Dedifferentiated amniotic fluid mesenchymal stem cell (primary cell): ENCODE data around the gene CELF5.
"Not testable (repeated sequence)": the region's sequence is repeated elsewhere in the genome, so short reads cannot be mapped to it uniquely, and the experiment has no call there.

Experiments
- DNase-seq: peaks from one replicate; pipeline ENCODE4 v3.0.0-alpha.2; 2016; ENCODE audit errors: extremely low spot score

CELF5 gene

DNA sequence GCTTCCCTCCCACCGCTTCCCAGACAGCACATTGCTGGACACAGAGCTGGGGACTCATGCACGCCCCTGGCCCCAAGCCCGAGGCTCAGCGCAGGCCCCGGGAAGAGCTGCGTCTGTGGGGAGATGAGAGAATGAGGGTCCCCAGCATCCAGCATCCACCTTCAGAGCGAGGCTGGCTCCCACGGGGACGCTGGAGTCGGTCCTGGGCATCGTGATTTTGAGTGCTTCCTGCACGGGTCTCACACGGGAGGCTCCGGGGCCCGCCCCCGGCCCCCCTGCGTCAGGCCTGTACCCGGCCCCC is 34.0 kb upstream of the CELF5 start:
- DNase-seq, result no peak

DNA sequence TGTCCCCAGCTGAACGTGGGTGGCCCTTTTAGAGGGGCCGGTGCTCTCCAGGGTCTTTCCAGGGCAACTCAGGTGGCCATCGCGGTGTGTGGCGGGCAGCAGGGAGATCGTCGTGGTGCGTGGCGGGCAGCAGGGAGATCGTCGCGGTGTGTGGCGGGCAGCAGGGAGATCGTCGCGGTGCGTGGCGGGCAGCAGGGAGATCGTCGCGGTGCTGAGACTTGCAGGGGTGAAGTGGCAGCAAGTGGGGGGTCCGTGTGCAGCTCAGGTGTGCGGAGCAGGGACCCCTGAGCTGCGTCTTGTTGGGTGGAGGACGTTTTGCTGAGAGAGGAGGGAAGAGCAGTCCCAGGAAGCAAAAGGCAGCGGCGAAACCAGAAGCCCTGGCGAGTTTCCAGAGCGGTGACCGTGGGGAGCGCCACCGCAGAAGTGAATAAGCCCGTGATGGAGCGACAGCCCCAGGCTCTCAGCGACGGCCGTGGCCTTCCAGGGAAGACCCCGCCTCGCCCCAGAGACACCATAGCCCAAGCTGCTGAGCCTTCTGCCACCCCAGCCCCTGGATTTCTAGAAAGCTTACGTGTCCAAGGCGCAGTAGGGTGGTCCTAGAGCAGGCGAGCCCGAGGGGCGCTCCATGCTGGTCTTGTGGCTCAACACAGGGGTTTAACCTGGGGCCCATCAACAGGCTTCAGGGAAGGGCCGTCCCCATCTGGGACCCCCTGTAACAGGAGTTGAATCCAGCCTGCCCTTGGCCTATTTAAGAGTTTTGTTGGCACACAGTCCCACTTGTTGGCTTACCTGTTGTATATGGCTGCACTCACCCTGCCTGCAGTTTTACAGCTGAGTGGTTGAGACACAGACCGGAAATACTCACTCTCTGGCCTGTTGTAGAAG is 33.3 kb upstream of the CELF5 start:
- DNase-seq, result no peak

DNA sequence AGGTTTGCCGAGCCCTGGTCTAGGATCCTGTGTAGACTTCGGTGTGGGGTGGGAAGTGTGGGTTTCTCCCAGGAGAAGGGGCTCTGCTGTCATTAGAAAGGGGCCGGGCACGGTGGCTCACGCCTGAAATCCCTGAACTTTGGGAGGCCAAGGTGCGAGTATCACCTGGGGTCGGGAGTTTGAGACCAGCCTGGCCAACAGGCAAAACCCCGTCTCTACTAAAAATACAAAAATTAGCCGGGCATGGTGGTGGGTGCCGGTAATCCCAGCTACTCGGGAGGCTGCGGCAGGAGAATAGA is 32.7 kb upstream of the CELF5 start:
- not testable (repeated sequence) for DNase-seq

DNA sequence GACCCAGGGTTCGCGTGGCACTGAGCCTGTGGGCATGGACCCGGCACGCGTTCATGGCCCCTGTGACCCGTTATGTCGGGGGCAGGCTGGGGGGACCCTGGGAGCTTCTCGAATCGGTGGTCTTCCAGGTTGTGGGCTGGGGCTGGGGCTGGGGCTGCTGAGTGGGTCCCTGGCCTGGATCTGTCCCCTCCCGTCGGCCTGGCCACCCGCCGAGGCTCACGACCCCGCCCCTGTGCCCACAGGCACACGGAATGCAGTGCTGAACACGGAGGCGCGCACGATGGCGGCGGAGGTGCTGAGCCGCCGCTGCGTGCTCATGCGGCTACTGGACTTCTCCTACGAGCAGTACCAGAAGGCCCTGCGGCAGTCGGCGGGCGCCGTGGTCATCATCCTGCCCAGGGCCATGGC is 32.2 kb upstream of the CELF5 start:
- no peak for DNase-seq

DNA sequence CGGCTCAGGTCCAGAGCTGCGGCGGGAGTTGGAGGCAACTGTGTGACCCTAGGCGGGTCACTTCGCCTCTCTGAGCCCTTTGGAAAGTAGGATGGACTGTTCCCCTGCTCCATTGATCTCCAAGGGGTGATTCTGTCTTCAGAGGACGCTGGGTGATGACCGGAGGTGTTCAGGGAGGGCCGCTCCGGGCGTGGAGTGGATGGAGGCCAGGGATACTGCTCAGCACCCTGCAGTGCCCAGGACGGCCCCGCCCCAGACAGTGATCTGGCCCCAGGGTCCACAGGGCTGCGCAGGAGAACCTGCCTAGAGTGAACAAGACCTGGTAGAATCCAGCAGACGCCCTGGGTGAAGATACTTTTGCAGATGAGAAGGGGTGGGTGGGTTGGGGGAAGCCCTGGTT is 31.8 kb upstream of the CELF5 start:
- DNase-seq, result no peak

DNA sequence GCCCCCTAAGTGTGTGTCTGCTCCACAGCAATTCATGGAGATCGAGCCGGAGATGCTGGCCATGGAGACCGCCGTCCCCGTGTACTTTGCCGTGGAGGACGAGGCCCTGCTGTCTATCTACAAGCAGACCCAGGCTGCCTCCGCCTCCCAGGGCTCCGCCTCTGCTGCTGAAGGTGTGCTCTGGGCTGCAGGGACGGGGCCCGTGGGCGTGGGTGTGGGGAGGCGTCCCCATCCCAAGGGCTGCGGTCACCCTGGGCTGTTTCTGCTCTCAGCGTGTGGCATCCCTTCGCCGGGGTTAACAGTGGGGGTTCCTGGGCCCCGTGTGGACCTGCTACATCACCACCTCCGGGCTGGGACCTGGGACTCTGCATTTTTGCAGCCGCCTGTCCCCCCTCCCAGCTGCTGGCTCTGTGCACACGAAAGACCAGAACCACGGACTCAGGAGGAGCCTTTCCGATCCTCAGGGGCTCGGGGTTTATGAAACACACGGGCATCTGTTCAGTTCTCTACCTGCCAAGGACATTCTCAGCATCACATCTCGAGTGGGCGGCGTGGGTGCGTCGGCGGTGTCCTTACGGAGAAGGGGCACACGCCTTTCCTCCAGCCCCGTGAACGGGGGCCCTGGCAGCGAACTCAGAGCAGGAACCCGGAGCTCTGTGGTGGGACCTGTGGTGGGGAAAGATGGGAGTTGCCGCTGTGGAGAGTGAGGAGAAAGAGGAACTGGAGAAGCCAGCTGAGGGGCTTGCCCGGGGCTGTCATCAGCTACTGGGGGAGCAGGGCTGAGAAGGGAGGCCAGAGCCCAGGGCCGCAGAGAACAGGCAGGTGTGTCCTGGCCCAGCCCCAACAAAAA is 31.0 kb upstream of the CELF5 start:
- DNase-seq, result no peak

DNA sequence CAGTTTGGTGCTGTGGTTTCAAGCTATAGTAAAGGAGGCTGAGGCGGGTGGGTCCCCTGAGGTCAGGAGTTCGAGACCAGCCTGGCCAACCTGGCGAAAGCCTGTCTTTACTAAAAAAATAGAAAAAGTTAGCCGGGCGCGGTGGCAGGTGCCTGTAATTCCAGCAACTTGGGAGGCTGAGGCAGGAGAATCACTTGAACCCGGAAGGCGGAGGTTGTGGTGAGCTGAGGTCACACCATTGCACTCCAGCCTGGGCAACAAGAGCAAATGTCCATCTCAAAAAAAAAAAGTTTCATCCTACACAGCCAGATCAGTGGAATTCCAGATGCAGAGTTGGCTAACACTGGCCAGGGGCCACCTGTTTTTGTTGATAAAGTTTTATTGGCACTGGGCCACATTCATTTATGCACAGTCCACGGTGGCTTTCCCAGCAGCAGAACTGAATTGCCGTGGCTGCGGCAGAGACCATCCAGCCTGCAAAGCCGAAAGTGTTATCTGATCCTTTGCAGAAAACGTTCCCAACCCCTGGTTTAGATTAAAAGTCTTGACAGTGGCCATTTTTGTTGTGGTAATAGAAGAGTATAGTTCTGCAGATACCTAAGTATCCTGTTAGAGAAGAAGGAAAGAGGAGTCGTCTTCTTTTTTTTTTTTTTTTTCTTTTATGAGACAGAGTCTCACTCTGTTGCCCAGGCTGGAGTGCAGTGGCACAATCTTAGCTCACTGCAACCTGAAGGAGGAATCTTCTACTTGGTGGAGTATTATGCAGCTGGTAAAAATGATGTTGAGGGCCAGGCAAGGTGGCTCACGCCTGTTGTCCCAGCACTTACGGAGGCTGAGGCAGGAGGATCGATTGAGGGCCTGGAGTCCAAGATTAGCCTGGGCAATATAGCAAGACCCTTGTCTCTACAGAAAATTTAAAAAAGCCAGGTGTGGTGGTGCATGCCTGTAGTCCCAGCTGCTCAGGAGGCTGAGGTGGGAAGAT is 30.1 kb upstream of the CELF5 start:
- DNase-seq, result no peak

DNA sequence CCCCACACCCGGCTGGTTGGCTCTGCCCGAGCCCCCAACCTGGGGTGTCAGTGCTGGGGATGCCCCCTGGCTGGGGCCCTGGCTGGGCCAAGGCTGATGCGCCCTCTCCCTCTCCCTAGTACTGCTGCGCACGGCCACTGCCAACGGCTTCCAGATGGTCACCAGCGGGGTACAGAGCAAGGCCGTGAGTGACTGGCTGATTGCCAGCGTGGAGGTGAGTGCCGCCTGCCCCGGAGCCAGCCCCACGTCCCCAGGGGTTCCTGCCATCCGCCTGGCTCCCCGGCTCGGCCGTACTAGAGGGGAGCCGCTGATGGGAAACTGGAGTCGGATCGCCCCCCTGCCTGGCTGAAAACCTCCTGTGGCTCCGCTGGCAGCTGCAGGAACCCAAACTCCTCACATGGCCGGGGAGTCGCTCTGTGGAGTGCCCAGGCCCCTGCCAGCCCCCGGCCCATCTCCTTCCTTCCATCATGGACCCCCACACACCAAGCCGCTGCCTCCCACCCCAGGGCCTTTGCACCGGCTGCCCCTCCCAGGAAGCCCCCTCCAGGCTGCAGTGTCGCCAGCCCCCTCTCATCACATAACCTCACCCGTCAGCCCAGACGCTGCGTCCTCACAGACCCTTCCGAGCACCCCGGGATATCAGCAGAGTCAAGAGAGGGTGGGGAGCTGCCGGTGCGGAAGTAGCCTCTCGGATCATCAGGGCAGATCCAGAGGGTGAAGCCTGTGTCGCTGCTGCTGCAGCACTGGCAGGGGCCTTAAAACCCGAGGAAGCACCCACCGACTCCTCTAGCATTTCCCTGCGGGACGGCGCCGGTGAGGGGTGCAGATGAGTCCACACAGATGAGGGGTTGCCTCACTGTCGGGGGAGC is 28.2 kb upstream of the CELF5 start:
- DNase-seq, result no peak

DNA sequence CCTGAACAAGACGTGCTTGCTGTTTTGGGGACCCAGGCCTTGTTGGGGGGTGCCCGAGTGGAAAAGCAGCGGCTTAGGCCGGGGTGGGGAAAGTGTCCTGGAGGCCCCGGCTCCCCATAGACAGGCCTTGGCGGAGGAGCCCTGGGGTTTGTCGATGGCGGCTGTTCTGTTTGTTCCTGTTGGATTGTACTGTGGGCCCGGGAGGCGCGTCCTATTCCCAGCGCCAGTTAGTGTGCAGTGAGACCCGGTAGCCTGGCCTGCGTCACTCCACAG is 27.6 kb upstream of the CELF5 start:
- no peak for DNase-seq

DNA sequence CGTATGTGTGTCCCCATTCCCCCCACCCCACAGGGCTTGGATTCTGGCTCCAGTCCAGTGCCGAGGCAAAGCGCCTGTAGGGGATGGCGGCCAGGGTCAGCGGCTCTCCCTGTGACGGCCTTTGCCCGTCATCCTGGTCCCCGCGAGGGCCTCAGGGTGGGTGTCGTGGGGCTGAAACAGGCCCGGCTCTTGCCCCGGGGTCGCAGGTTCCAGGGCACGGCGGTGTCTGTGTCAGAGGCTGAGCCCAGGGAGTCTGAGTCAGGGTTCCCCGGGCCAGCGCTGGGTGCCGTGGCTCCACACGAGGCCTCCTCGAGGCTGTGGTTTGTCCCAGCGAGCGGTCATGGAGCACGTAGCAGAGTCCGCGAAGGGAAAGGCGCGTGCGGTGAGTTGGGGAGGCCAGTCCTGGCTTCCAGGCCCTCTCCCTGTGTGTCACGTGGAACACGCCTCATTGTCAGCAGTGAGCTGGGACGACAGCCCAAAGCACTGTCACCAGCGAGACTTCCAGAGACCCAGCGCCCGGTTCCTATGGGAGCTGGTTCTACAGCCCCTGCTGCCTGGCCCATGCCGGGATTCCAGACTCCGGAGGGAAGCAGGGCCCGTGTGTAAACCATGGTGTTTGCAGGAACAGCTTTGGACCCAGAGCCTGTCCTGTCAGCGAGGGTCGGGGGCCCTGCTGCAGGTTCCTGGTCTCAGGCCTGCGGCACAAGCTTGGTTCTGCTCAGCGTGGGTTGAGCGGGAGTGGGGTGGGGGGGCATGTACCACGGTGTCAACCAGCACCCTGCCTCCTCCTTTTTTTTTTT is 25.4 kb upstream of the CELF5 start:
- DNase-seq, result no peak

DNA sequence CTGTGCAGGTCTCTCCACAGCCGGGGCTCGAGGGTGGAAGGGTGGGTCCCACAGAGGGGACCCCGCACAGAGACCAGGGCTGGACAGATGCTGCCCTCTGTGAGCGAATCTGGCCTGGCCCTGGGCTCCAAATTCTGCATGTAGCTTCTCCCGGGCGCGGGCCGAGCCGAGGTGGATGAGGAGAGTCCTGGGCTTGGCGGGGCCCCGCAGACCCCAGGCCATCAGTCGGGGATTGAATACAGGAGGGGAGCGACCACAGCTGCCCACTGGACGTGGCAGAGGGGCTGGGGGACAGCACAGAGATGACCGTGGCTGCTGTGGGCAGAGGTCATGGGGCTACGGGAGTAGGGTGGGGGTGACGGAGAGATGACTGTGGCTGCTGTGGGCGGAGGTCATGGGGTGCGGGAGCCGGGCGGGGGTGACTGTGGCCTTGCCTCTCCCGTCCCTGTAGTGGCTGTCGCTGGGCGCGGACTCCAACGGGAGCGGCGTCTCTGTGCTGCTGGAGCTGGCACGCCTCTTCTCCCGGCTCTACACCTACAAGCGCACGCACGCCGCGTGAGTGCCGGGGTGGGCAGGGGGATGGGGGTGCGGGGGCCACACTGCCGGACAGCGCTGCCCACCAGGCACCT is 23.3 kb upstream of the CELF5 start:
- no peak for DNase-seq

DNA sequence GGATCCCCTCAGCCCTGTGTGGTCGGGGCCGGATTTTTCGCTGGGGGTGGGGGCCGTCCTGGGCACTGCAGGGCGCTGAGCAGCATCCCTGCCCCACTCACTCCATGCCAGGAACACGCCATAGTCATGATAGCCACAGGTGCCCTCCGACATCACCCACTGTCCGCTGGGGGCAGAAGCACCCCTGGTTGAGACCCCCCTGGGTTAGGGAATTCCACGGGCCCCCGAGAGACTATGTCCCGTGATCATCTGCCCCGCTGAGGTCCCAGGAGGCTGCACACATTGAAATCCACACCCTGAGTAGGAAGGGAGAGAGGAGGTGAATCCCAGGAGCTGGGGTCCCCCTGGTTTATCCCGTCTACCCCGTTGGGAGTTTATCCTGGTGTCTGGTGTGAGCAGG is 22.6 kb upstream of the CELF5 start:
- DNase-seq, result no peak

DNA sequence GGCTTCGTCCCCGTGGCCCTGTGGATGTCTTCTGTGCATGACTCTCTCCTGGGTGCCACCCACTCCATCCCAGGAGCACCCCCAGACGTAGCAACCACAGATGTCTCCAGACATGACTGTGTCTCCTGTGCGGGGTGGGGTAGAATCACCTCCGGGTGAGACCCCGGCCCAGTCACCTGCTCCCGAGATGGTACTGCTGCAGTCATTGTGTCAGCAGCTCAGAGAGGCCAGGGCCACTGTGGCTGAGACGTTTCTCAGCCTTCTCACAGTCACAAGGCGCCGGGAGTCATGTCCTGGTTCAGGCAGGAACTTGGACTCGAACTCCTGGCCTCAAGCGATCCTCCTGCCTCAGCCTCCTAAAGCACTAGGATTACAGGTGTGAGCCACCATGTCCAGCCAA is 22.1 kb upstream of the CELF5 start:
- DNase-seq, result no peak

DNA sequence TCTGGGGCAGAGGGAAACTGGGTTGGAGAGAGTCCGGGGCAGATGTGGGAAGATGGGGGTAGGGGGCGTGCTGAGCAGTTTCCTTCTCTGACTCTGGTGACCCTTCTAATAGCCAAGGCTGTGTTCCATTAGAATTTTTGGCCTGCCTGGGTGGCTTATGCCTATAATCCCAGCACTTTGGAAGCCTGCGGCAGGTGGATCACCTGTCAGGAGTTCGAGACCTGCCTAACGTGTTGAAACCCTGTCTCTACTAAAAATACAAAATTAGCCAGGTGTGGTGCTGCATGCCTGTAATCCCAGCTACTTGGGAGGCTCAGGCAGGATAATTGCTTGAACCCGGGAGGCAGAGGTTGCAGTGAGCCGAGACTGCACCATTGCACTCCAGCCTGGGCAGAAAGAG is 21.6 kb upstream of the CELF5 start:
- not testable (repeated sequence) for DNase-seq

DNA sequence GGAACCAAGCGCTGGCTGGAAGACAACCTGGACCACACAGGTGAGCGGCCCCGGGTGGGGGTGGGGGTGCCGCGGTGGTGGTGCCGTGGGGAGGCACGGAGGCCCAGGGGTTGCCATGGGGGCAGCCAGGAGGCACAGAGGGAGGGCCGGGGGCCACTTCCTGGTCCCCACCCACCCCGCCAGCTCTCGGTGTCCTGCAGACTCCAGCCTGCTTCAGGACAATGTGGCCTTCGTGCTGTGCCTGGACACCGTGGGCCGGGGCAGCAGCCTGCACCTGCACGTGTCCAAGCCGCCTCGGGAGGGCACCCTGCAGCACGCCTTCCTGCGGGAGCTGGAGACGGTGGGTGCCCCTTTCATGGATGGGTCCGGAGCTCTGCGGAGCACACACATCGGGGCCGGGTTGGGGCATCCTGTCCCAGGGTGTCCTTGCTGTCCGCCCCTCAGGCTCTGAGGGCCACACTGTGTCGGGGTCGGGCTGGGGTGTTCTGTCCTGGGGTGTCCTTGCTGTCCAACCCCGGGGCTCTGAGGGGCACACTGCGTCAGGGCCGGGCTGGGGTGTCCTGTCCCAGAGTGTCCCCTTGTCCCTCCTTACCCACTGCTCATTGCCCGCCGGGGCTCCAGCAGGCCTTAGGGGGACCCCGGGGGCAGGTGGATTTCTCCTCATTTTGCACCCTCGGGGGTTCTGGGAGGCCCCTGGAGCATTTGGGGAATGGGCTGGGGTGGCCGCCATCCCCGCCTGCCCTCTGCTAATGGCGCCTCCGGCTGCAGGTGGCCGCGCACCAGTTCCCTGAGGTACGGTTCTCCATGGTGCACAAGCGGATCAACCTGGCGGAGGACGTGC is 20.4 kb upstream of the CELF5 start:
- no peak for DNase-seq

DNA sequence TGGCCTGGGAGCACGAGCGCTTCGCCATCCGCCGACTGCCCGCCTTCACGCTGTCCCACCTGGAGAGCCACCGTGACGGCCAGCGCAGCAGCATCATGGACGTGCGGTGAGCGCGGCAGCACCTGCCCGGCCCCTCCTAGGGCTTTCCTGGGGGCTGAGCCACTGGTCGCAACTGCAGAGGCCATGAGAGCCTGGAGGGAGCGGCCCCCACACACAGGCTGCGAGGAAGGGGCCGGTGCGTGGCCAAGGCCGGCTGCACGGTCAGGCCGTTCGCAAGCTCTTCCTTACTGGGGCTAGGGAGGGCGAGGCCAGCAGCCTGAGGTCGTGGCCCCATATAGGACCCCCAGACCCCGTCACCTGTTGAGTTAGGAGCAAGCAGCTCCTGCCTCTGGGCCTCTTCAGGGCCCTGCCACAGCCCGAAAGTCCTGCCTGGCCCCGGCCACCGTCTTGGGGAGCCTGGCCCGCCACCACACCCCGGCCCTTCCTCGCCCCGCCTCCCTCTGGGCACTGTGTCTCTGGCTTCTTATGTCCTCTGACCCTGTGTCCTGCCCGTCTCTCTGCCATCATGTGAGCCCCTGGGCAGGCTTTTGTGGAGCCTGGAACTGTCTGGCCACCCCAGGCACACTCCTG is 19.7 kb upstream of the CELF5 start:
- DNase-seq, result no peak

DNA sequence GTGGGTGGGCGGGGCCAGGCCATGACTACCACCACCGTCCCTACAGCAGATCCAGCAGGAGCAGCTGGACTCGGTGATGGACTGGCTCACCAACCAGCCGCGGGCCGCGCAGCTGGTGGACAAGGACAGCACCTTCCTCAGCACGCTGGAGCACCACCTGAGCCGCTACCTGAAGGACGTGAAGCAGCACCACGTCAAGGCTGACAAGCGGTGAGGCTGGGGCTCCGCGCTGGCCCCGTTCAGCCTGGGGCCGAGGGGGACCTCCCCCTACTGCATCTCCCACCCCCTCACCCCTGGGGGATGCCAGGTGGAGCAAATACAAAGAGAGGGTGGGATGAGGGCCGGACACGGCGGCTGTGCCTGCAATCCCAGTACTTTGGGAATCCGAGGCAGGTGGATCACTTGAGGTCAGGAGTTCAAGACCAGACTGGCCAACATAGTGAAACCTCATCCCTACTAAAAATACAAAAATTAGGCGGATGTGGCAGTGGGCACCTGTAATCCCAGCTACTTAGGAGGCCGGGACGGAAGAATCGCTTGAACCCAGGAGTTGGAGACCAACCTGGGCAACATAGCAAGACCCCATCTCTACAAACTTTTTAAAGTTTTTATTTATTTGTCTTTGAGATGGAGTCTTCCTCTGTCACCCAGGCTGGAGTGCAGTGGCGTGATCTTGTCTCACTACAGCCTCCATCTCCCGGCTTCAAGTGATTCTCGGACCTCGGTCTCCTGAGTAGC is 18.1 kb upstream of the CELF5 start:
- no peak for DNase-seq
